Mesenchymal stem cell (in vitro differentiated cells and primary cell): ENCODE data around the gene CHIT1.

Experiments used
- DNase-seq: peaks from one replicate; pipeline ENCODE4 v3.0.0-alpha.2; 2013
- H2AFZ ChIP-seq: one replicate; pipeline ENCODE4 v1.6.1; 2013; ENCODE audit warnings: low read depth, mild to moderate bottlenecking, control low read depth, inconsistent platforms, low read length, moderate library complexity
- H2AK5ac ChIP-seq: 2 replicates; pipeline ENCODE4 v1.6.1; 2013; ENCODE audit warnings: low read length, moderate library complexity, mild to moderate bottlenecking, inconsistent platforms; ENCODE audit not compliant: severe bottlenecking
- H2BK120ac ChIP-seq: one replicate; pipeline ENCODE4 v1.6.1; 2013; ENCODE audit warnings: low read depth, mild to moderate bottlenecking, inconsistent platforms, low read length, moderate library complexity
- H2BK12ac ChIP-seq, 2 experiments: one replicate each; pipeline ENCODE4 v1.6.1; 2013; ENCODE audit warnings: inconsistent platforms in 2 of 2, low read length in 2 of 2, mild to moderate bottlenecking in 2 of 2, moderate library complexity in 2 of 2, control low read depth in 1 of 2
- H2BK15ac ChIP-seq: one replicate; pipeline ENCODE4 v1.6.1; 2013; ENCODE audit warnings: mild to moderate bottlenecking, low read depth, inconsistent platforms; ENCODE audit not compliant: poor library complexity, severe bottlenecking
- H2BK5ac ChIP-seq: 2 replicates; pipeline ENCODE4 v1.6.1; 2013; ENCODE audit warnings: low read depth, mild to moderate bottlenecking, low read length, control low read depth, inconsistent platforms; ENCODE audit not compliant: poor library complexity, severe bottlenecking
- H3K14ac ChIP-seq, 2 experiments: one replicate each; pipeline ENCODE4 v1.6.1; 2013; ENCODE audit warnings: inconsistent platforms in 2 of 2, low read length in 2 of 2, control low read depth in 1 of 2, mild to moderate bottlenecking in 1 of 2, moderate library complexity in 1 of 2
- H3K18ac ChIP-seq, 2 experiments: one replicate each; pipeline ENCODE4 v1.6.1; 2013; ENCODE audit warnings: inconsistent platforms in 2 of 2, low read length in 2 of 2, control low read depth in 1 of 2, low read depth in 1 of 2, mild to moderate bottlenecking in 1 of 2
- H3K23ac ChIP-seq, 2 experiments: one replicate each; pipeline ENCODE4 v1.6.1; 2013; ENCODE audit warnings: inconsistent platforms in 2 of 2, low read length in 2 of 2, mild to moderate bottlenecking in 2 of 2, moderate library complexity in 2 of 2, control low read depth in 1 of 2
- H3K27ac ChIP-seq: 2 replicates; pipeline ENCODE4 v1.5.1; 2013; ENCODE audit warnings: mild to moderate bottlenecking, moderate library complexity, low read length, control low read depth, inconsistent platforms; ENCODE audit not compliant: poor library complexity, severe bottlenecking
- H3K27me3 ChIP-seq, 2 experiments: 2 replicates each; pipeline versions ENCODE4 v1.6.1 to v1.7.0; 2013; ENCODE audit warnings: low read length in 2 of 2, mild to moderate bottlenecking in 2 of 2, moderate library complexity in 2 of 2, control low read depth in 1 of 2, inconsistent platforms in 1 of 2; ENCODE audit not compliant: control insufficient read depth in 1 of 2, insufficient read depth in 1 of 2
- H3K36me3 ChIP-seq, 2 experiments: 2 replicates each; pipeline versions ENCODE4 v1.6.1 to v1.7.0; 2013; ENCODE audit warnings: low read length in 2 of 2, control low read depth in 1 of 2, inconsistent platforms in 1 of 2, low read depth in 1 of 2, mild to moderate bottlenecking in 1 of 2; ENCODE audit not compliant: insufficient read depth in 2 of 2, control insufficient read depth in 1 of 2
- H3K4ac ChIP-seq, 2 experiments: one replicate each; pipeline ENCODE4 v1.6.1; 2013; ENCODE audit warnings: inconsistent platforms in 2 of 2, low read length in 2 of 2, mild to moderate bottlenecking in 2 of 2, moderate library complexity in 2 of 2, control low read depth in 1 of 2, low read depth in 1 of 2
- H3K4me1 ChIP-seq: 2 replicates; pipeline ENCODE4 v1.6.1; 2013; ENCODE audit warnings: low read depth, low read length, control low read depth; ENCODE audit not compliant: control insufficient read depth, insufficient read depth
- H3K4me2 ChIP-seq: 2 replicates; pipeline ENCODE4 v1.6.1; 2013; ENCODE audit warnings: low read length, mild to moderate bottlenecking, inconsistent platforms; ENCODE audit not compliant: poor library complexity, severe bottlenecking
- H3K4me3 ChIP-seq, 2 experiments: 2 replicates each; pipeline versions ENCODE4 v1.5.1 to v1.7.0; 2013; ENCODE audit warnings: low read length in 2 of 2, mild to moderate bottlenecking in 2 of 2, control low read depth in 1 of 2, low read depth in 1 of 2; ENCODE audit not compliant: insufficient read depth in 1 of 2
- H3K79me1 ChIP-seq: replicated peaks from 2 replicates; pipeline ENCODE4 v1.6.1; 2013; ENCODE audit warnings: mild to moderate bottlenecking, control low read depth, low read length, inconsistent platforms; ENCODE audit not compliant: poor library complexity, severe bottlenecking
- H3K9ac ChIP-seq: 2 replicates; pipeline ENCODE4 v1.7.0; 2013; ENCODE audit warnings: mild to moderate bottlenecking, low read length, moderate library complexity
- H3K9me3 ChIP-seq: 2 replicates; pipeline ENCODE4 v1.7.0; 2013; ENCODE audit warnings: mild to moderate bottlenecking, low read length; ENCODE audit not compliant: control insufficient read depth
- H4K8ac ChIP-seq: one replicate; pipeline ENCODE4 v1.6.1; 2013; ENCODE audit warnings: inconsistent platforms, mild to moderate bottlenecking, low read length, moderate library complexity
- H4K91ac ChIP-seq: one replicate; pipeline ENCODE4 v1.6.1; 2013; ENCODE audit warnings: mild to moderate bottlenecking, low read length, inconsistent platforms
- WGBS: methylation state at CpG from one replicate; pipeline ENCODE4 v1.1.7; 2013; ENCODE audit warnings: mixed read lengths; 5-methylcytosine and 5-hydroxymethylcytosine counted together

The CHIT1 gene

DNA sequence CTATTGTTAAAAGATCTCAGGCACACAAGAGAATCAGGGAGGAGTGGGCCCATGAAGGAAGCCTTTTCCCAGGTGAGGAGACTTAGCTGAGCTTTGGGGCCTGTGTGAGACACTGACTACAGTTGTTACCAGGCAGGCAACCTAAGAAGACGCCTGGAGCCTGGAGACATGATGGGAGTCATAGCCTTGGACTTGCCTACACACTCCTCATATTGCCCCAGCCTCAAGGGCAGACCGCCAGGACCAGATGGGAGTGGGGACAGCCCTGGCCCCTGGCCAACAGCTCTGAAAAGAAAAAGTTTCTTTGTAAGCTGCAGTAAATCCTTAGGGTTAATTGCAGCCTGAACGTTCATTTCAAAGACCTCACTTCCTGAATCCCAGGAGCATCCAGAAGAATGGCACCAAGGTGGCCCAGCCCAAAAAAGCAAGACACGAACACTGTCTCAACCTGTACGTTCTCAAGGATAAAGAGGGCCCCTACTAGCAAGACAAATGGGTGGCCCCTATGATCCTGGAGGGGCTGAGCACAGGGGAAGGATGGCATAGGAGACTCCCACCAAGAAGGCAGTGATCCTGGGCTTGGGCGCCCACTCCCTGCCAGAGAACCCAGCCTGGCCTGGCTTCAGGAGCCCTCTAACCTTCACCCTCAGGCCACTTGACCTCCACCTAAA is 42.6 kb upstream of the CHIT1 start:
- H3K4me1 ChIP-seq = peaks cover 19% of the 10 kb centered on the region
- H3K9me3 ChIP-seq = no peaks in the 10 kb centered on the region
- H3K23ac ChIP-seq = no peak overlapping the region
- no peaks in the 10 kb centered on the region for H3K36me3 ChIP-seq
- no peak overlapping the region for H2AK5ac ChIP-seq
- H3K18ac ChIP-seq = no peak overlapping the region
- no peak overlapping the region for H4K91ac ChIP-seq
- no peak overlapping the region for H4K8ac ChIP-seq
- DNase-seq = no peak
- WGBS = 83% methylated on average over 3 of the region's 6 CpGs
- H3K4ac ChIP-seq = no peak overlapping the region
- H3K14ac ChIP-seq = no peak overlapping the region
- no peak overlapping the region for H2BK12ac ChIP-seq
- no peaks in the 10 kb centered on the region for H3K79me1 ChIP-seq
- no peak overlapping the region for H3K4me3 ChIP-seq
- H3K4me2 ChIP-seq = no peak overlapping the region
- H2BK120ac ChIP-seq = no peak overlapping the region
- no peak overlapping the region for H2BK5ac ChIP-seq
- no peak overlapping the region for H3K9ac ChIP-seq
- H2AFZ ChIP-seq = no peak overlapping the region
- H3K27me3 ChIP-seq = peaks cover 8 to 10% of the 10 kb centered on the region in 2 experiments
- no peak overlapping the region for H3K27ac ChIP-seq
- no peak overlapping the region for H2BK15ac ChIP-seq

DNA sequence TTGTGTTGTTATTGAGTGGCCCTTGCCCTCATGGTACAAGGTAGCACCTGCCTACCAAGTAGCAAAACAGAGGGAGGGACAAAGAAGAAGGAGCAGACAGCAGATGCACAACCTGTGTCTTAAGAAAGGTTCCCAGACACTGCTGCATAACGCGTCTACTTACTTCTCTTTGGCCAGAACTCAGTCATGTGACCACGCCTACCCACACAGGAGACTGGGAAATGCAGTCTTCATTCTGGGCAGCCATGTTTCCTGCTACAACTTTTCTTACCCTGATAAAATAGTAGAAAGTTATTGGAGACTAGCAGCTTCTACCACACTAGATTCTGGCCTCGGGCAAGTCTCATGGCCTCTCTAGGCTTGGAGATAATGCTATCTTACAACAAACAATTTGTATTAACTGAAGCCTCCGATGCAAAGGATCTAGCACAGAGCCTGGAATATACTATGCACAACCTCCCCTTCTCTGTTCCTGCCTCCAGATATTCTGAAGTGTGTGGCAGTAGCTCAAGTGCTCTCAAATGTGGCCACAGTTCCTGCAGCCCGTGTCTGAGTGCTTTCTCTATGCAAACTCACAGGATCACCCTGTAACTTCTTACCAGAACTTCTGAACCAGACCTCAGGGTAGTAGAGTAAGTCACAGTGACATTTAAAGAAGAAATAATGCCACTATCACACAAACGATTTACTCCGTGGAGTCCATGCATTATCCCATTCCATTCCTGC is 41.7 kb upstream of the CHIT1 start:
- no peak overlapping the region for H3K27ac ChIP-seq
- H3K4me2 ChIP-seq = no peak overlapping the region
- H2BK5ac ChIP-seq = no peak overlapping the region
- no peaks in the 10 kb centered on the region for H3K9me3 ChIP-seq
- peak overlapping the region; percentile 83 for H4K8ac ChIP-seq
- peak overlapping the region in 1 of 2 experiments; percentile 10 for H3K18ac ChIP-seq
- H2AK5ac ChIP-seq = no peak overlapping the region
- no peak overlapping the region for H3K14ac ChIP-seq
- DNase-seq = peak; percentile 75
- 62% methylated on average over 7 of the region's 8 CpGs for whole genome bisulfite sequencing
- H4K91ac ChIP-seq = no peak overlapping the region
- no peak overlapping the region for H3K23ac ChIP-seq
- no peak overlapping the region for H3K4ac ChIP-seq
- peaks cover 19% of the 10 kb centered on the region for H3K4me1 ChIP-seq
- no peak overlapping the region for H3K4me3 ChIP-seq
- no peaks in the 10 kb centered on the region for H3K79me1 ChIP-seq
- no peak overlapping the region for H2BK12ac ChIP-seq
- peaks cover 4 to 10% of the 10 kb centered on the region in 2 experiments for H3K27me3 ChIP-seq
- no peaks in the 10 kb centered on the region for H3K36me3 ChIP-seq
- H2AFZ ChIP-seq = peak overlapping the region; percentile 21
- no peak overlapping the region for H2BK120ac ChIP-seq
- H2BK15ac ChIP-seq = no peak overlapping the region
- H3K9ac ChIP-seq = peak overlapping the region; percentile 21

DNA sequence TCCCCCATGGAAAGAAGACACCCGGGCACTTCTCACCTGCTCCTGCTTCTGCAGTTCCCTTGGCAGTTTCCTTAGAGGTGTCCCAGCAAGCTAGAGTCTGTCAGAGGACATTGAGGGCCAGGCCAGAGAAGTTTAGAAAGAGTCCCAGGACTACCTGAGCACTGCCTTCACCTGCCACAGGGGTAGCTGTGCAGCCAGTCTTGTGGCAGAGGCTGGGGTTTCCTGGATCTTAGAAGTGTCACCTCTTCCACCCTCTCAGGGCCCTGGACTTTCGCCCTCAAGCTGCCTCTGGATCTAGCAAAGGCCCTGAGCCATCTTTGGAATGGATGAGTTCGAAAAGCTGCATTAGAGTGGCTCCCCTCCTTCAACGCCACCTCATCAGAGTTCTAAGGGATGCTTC is 41.0 kb upstream of the CHIT1 start:
- H2BK5ac ChIP-seq = no peak overlapping the region
- H2BK120ac ChIP-seq = no peak overlapping the region
- H3K23ac ChIP-seq = no peak overlapping the region
- no peaks in the 10 kb centered on the region for H3K36me3 ChIP-seq
- no peak overlapping the region for H3K4me2 ChIP-seq
- H3K4ac ChIP-seq = no peak overlapping the region
- H2AFZ ChIP-seq = no peak overlapping the region
- peaks cover 19% of the 10 kb centered on the region for H3K4me1 ChIP-seq
- peak overlapping the region in 1 of 2 experiments; percentile 10 for H3K18ac ChIP-seq
- H3K27me3 ChIP-seq = peaks cover 4 to 10% of the 10 kb centered on the region in 2 experiments
- peak overlapping the region; percentile 83 for H4K8ac ChIP-seq
- no peak overlapping the region for H3K4me3 ChIP-seq
- no peak overlapping the region for H2BK12ac ChIP-seq
- no peak overlapping the region for H2BK15ac ChIP-seq
- H3K79me1 ChIP-seq = no peaks in the 10 kb centered on the region
- H2AK5ac ChIP-seq = no peak overlapping the region
- no peak overlapping the region for H3K9ac ChIP-seq
- no peak for DNase-seq
- no peak overlapping the region for H3K14ac ChIP-seq
- no peak overlapping the region for H4K91ac ChIP-seq
- H3K27ac ChIP-seq = no peak overlapping the region
- 79% methylated on average over 4 of the region's 4 CpGs for WGBS
- H3K9me3 ChIP-seq = no peaks in the 10 kb centered on the region

DNA sequence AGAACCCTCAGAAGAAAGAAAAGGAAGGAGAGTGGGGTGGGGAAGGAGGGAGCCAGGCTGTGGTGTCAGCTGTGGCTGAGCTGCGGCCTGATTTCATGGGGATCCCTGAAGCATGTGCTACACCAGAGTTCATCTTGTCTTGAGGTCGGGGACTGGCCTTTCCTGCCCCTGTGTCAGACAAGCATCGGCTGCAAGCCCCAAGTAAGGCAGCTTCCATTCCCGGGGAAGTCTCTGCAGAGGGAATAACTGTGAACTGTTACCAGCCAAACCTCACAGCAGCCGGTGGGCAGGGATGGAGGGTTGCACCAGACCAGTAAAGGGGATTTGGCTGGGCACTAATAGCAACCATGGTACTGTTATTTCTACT is 40.2 kb upstream of the CHIT1 start:
- Histone ChIP-seq H3K14ac (no peak overlapping the region), H3K18ac (no peak overlapping the region), H2AFZ (no peak overlapping the region), H2AK5ac (no peak overlapping the region), H3K23ac (no peak overlapping the region), H2BK12ac (peak overlapping the region in 1 of 2 experiments; percentile 28), H4K91ac (no peak overlapping the region), H3K4me1 (peaks cover 19% of the 10 kb centered on the region), H2BK120ac (no peak overlapping the region), H3K79me1 (no peaks in the 10 kb centered on the region), H3K9ac (no peak overlapping the region), H3K27ac (no peak overlapping the region), H3K27me3 (peaks cover 4 to 10% of the 10 kb centered on the region in 2 experiments), H2BK5ac (no peak overlapping the region), H4K8ac (peak overlapping the region; percentile 59), H3K4me3 (no peak overlapping the region), H3K4me2 (no peak overlapping the region), H2BK15ac (no peak overlapping the region), H3K4ac (no peak overlapping the region), H3K9me3 (no peaks in the 10 kb centered on the region), H3K36me3 (no peaks in the 10 kb centered on the region)
- DNase-seq = no peak
- 64% methylated on average over 5 of the region's 5 CpGs for WGBS
